GM19372 (cell line): ENCODE measurements around the gene RNASE4.
"Not testable (repeated sequence)": the region's sequence is repeated elsewhere in the genome, so short reads cannot be mapped to it uniquely, and the experiment has no call there.

ENCODE experiments used
- ATAC-seq: cut with Tn5 transposase; IDR thresholded peaks from one replicate; pipeline ENCODE4 v1.9.1; 2021; ENCODE audit warnings: mild to moderate bottlenecking, low read depth, moderate library complexity; ENCODE audit not compliant: unreplicated experiment

RNASE4 gene

GRCh38 chr14:20683891-20684661, at the start of gene RNASE4:
Gene RNASE4 (plus strand): TSS chr14:20684560. CDS start chr14:20699372, 14,812 bp downstream.
- ATAC-seq, result peak; percentile 29

GRCh38 chr14:20641591-20641990, 42.8 kb upstream of the RNASE4 start, which contains the start of gene OR6S1:
Gene OR6S1 (minus strand): TSS chr14:20641691. CDS start chr14:20641691, 0 bp downstream.
- ATAC-seq, result no peak

- ATAC-seq, result no peak
Measured at GRCh38 chr14:20642182-20642581, 42.2 kb upstream of the RNASE4 start.

GRCh38 chr14:20642755-20643154, 41.6 kb upstream of the RNASE4 start:
- ATAC-seq, result not testable (repeated sequence)

DNA sequence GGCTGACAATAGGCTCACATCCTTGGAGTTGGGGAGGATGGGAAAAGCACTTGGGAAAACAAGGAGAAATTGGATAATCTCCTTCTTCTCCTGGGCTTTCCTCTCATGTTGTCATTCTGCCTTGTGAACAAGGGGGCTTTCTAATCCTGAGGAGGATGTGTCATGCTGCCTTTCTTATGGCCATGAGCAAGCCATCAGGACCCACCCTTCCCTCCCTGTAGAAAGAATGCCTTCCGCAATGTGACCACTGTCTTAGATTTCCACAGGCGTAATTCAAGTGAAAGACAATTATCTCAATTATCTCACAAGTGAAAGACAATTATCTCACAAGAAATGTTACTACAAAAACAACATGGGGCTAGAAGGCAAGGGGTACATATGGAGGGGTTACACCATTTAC, 39.8 kb upstream of the RNASE4 start:
- ATAC-seq, result no peak

GRCh38 chr14:20645481-20645880, 38.9 kb upstream of the RNASE4 start:
- ATAC-seq, result no peak

DNA sequence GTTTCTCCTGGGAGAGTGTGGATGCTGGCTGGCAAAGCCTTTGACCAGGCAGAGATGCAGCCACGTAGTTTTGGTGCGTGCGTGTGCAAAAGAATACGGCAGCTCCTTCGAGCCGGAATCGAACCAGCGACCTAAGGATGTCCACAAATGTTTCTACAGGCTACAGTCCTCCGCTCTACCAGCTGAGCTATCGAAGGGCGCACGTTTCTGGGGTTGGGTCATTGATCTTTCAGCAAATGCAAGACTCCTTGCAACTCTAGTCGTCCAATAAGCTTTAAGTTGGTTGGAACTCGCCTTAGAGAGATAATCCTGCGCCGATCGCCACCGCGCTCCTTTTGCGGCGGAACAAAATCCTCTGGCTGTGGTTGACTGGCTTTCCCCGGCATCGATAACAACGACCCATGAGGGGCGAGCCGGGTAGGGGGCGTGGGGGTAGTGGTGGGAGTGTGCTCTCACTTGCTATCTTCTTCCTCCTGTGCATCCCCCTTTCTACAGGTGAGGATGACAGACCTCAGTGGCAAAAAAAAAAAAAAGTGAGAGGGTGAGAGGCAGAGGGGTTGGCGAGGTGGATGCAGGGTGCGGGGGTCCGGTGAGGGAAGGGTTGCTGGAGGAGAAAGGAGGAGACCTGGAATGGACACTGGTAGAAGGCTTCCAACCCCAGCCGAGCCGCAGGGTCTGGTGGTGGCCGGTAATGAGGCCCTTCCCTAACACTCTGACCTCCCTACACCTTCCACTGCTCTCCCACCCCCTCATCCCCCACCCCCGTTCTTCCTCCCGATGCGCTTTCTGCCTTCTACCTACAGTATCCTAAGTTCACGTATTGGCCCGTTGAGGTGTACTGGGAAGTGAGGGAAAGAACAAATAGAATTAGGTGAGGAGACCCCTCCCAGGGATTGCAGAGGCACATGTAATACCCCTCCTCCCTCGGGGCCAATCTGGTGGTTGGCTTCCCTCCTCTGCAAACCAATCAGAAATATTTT, 31.1 kb upstream of the RNASE4 start:
- ATAC-seq, result no peak

- ATAC-seq, result no peak
Measured at GRCh38 chr14:20655851-20656250, 28.5 kb upstream of the RNASE4 start.

DNA sequence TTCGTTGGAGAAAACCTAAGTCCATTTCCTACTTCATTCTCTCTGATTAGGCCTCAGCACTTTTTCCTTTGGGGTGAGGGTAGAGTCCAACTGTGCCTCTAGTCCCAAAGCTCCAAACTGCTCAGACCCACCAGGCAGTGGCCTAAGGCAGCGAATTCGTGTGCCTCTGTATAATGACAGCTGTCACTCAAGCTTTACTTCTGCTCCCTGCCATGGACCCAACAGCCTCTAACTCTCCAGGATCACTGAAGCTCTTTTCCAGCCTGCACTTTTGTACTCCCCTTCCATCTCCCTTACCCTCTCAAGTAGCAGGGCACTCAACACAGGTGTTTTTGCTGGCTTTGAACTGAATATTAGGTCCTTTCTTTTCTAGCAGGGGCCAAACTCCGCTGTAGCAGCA, 28.1 kb upstream of the RNASE4 start:
- ATAC-seq, result no peak

DNA sequence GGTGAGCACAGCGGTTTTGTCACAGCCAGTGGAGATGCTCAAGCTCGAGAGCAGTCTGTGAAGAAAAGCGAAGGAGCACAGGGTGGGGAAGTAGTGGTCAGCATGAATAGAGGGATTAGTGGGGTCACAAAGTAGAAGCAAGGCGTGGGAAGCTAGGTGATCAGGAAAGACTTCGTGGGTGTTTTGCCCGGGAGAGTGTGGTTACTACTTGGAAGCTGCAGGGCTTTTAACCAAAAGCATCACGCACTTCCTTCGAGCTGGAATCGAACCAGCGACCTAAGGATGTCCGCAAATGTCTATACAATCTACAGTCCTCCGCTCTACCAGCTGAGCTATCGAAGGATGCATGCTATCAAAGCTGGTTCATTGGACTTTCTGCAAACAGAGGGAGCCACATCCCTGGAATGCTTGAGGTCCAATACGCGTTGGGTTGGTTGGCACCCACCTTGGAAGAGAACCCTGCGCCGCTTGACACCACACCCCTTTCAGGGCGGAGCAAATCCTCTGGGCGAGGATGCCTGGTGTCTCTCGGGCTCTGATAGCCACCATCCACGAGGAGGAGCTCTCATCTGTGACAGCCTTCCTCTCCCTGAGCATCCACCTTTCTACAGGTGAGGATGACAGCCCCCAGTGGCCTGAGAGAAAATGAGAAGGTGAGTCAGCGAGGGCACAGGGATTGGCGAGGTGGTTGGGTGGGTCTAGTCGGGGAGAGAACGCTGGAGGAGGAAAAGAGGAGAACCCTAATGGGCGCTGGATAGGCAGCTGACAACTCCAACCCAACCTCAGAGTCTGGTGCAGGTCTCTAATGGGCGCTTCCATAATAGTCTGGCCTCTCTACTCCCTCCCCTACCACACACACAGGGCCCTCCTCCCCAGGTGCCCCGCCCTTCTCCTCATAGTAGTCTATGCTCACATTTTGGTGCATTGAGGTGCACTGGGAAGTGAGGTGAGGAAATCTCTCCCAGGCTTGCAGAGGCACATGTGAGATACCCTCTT, 26.8 kb upstream of the RNASE4 start:
- no peak for ATAC-seq

DNA sequence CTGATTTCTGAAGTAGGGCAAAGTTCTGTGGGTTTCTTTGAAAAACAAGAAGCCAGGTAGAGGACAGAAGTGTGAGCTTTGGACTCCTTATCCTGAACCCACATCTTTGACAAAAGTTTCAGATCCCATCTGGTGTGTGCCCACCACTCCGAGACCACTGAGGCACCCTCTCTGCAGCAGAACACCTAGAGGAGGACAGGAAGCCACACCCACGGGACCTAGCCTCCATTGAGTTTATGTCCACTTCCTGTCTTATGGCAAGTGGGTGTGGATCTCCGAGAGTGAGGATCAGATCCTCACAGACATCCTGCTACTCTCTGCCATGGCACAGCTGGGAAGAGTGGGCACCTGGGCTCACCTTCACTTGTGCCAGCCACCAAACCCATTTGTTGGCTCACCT, 26.1 kb upstream of the RNASE4 start:
- no peak for ATAC-seq

- ATAC-seq, result no peak
Measured at GRCh38 chr14:20659336-20659735, 25.0 kb upstream of the RNASE4 start.

GRCh38 chr14:20659813-20660395, 24.5 kb upstream of the RNASE4 start:
- ATAC-seq, result no peak

DNA sequence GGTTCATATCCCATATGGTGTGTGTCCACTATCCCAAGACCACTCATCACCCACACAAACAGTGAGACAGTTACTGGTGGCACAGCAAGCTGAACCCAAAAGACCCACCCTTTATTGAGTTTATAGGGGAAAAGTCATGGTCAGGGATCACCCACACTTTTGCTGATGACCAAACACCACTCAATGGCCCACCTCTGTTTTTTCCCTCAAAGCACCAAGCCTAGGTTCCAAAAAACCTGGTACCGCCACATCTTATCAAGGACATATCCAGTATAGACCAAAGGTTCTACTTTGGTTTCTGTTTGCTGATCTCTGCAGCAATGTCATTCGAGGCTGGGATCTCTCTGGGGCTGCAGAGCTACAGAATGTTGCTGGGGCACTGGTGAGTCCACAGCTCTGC, 23.2 kb upstream of the RNASE4 start:
- no peak for ATAC-seq

DNA sequence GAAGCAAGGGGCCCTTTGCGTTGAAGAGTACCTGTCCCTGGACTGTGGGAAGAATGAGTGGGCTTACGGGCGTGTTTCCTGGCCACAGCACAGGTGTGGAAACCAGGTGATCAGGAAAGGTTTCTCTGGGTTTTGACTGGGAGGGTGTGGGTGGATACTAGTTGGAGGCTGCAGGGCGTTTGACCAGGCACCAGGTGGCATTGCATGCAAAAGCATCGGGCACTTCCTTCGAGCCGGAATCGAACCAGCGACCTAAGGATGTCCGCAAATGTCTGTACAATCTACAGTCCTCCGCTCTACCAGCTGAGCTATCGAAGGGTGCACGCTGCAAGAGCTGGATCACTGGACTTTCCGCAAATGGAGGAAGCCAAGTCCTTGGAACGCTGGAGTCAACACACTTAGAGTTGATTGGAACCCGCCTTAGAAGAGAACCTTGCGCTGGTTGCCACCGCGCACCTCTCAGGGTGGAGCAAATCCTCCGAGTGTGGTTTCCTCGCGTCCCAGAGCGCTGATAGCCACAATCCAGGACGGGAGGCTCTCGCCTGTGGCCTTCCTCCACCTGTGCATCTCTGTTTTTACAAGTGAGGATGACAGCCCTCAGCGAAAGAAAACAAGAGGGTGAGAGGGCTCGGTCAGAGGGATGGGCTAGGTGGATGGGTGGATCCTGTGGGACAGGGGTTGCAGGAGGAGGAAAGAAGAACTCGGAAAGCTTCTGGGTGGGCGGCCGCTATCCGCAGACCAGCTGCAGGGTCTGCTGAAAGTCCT, 21.2 kb upstream of the RNASE4 start:
- ATAC-seq, result no peak

- ATAC-seq, result not testable (repeated sequence)
Measured at GRCh38 chr14:20666400-20666961, 17.9 kb upstream of the RNASE4 start.

- peak; percentile 74 for ATAC-seq
Measured at GRCh38 chr14:20667957-20668356, 16.4 kb upstream of the RNASE4 start.

DNA sequence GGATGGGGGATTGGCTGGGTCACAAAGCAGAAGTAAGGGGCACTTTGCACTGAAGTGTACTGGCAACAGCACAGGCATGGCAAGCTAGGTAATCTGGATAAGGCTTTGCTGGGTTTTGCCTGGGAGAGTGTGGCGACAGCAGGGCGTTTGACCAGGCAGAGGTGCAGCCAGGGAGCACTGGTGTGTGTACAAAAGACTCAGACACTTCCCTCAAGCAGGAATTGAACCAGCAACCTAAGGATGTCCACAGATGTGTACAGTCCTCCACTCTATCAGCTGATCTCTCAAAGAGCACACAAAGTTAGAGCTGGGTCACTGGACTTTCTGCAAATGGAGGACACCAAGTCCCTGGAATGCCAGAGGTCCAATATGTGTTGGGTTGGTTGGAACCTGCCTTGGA, 15.4 kb upstream of the RNASE4 start:
- ATAC-seq, result no peak
